Ascending aorta (tissue), 2 donors: ENCODE measurements around the gene MTRF1L. TPM values are rescaled to one million over a fixed set of nuclear protein-coding genes. Genes with fewer than 3 reads are reported as not detected.

ENCODE experiments used
- DNase-seq, 2 donors: peaks; one replicate each; pipeline ENCODE4 v3.0.0-alpha.2; 2019; ENCODE audit warnings: low spot score in 2 of 2
- H3K27ac ChIP-seq, 2 donors: fragments of 200-600 bp; sonication (generic); one replicate each; pipeline ENCODE4 v1.5.1; 2016 to 2017; ENCODE audit warnings: mild to moderate bottlenecking in 1 of 2
- H3K27me3 ChIP-seq: fragments of 200-600 bp; sonication (generic); one replicate; pipeline ENCODE4 v1.5.1; 2017
- H3K36me3 ChIP-seq, 2 donors: fragments of 200-600 bp; sonication (generic); one replicate each; pipeline ENCODE4 v1.5.1; 2016
- H3K4me1 ChIP-seq, 2 donors: fragments of 200-600 bp; sonication (generic); one replicate each; pipeline ENCODE4 v1.5.1; 2016 to 2017; ENCODE audit warnings: mild to moderate bottlenecking in 1 of 2
- H3K4me3 ChIP-seq, 2 donors: fragments of 200-600 bp; sonication (generic); one replicate each; pipeline ENCODE4 v1.5.1; 2016 to 2017; ENCODE audit warnings: mild to moderate bottlenecking in 1 of 2
- H3K9me3 ChIP-seq, 2 donors: fragments of 200-600 bp; sonication (generic); one replicate each; pipeline ENCODE4 v1.5.1; 2016
- intact Hi-C: fragments of 100-400 bp; cut with DNase I; formaldehyde crosslinking; loops from one replicate; pipeline ENCODE4 v1.15.1; 2023
- total RNA-seq: library from RNA; depleted of rRNA; stranded (reverse); fragments of >200 nt; gene quantifications from one replicate; pipeline ENCODE4 v1.1.0, GENCODE V29; 2016
- TF ChIP-seq, protein P1 (sequence below), 3 experiments: fragments of 200-600 bp in 2 of 3; fragments of 450-650 bp in 1 of 3; sonication (generic) in 2 of 3; IDR thresholded peaks; one replicate each; pipeline ENCODE4 v1.5.1; 2016 to 2019; ENCODE audit warnings: antibody characterized with exemption in 3 of 3, mild to moderate bottlenecking in 1 of 3, moderate library complexity in 1 of 3

MTRF1L gene
- total RNA-seq, 1 donor from 2014 or later = 105 TPM

GRCh38 chr6:153031335-153031955 is 28.9 kb upstream of the MTRF1L start:
- TF ChIP-seq, protein P1, sequence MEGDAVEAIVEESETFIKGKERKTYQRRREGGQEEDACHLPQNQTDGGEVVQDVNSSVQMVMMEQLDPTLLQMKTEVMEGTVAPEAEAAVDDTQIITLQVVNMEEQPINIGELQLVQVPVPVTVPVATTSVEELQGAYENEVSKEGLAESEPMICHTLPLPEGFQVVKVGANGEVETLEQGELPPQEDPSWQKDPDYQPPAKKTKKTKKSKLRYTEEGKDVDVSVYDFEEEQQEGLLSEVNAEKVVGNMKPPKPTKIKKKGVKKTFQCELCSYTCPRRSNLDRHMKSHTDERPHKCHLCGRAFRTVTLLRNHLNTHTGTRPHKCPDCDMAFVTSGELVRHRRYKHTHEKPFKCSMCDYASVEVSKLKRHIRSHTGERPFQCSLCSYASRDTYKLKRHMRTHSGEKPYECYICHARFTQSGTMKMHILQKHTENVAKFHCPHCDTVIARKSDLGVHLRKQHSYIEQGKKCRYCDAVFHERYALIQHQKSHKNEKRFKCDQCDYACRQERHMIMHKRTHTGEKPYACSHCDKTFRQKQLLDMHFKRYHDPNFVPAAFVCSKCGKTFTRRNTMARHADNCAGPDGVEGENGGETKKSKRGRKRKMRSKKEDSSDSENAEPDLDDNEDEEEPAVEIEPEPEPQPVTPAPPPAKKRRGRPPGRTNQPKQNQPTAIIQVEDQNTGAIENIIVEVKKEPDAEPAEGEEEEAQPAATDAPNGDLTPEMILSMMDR (IDR thresholded peaks at IDR 0.05) = no peak
- DNase-seq = no peak
- peaks cover 0 to 4% of the 10 kb centered on the region in 2 donors for H3K4me1 ChIP-seq
- no peaks in the 10 kb centered on the region for H3K9me3 ChIP-seq
- no peaks in the 10 kb centered on the region for H3K36me3 ChIP-seq
- H3K27me3 ChIP-seq = no peaks in the 10 kb centered on the region
- no peak overlapping the region for H3K4me3 ChIP-seq
- intact Hi-C loops = loop anchor here (5.0 to 10.0 kb wide), 4 partner anchors 201 to 916 kb away; no protein-coding TSS in a partner anchor
- H3K27ac ChIP-seq = peak overlapping the region in 1 of 2 donors; percentile 59

- Histone ChIP-seq H3K4me3 (no peak overlapping the region), H3K36me3 (no peaks in the 10 kb centered on the region), H3K27ac (no peak overlapping the region), H3K27me3 (no peaks in the 10 kb centered on the region), H3K4me1 (peaks cover 0 to 4% of the 10 kb centered on the region in 2 donors), H3K9me3 (no peaks in the 10 kb centered on the region)
- intact Hi-C loops = no loop called here
- DNase-seq = no peak
- TF ChIP-seq, protein P1 (IDR thresholded peaks at IDR 0.05) = no peak
Measured at GRCh38 chr6:153028963-153029362, 26.5 kb upstream of the MTRF1L start.

DNA sequence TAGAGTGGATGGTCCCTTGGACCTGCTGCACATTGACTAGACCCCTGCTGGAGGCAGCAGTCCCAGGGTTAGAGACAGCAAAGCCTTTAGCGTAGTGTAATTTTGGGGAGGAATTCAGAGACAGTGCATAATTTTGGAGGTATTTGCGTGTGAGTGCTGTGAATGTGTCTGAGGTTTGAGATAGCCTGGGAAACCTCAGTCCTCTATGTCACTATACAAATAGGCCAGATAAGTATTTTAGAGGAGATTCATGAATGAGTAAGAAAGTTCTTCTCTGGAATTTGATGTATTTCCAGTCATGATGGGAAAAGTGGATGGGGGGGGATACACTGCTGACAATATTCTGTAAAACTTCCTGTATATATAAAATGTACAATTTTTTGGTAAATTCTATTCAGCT is 25.8 kb upstream of the MTRF1L start:
- intact Hi-C loops = no loop called here
- H3K27me3 ChIP-seq = no peaks in the 10 kb centered on the region
- no peaks in the 10 kb centered on the region for H3K36me3 ChIP-seq
- no peaks in the 10 kb centered on the region for H3K9me3 ChIP-seq
- H3K4me1 ChIP-seq = peaks cover 0 to 4% of the 10 kb centered on the region in 2 donors
- no peak for DNase-seq
- H3K27ac ChIP-seq = no peak overlapping the region
- TF ChIP-seq, protein P1 (IDR thresholded peaks at IDR 0.05) = no peak
- no peak overlapping the region for H3K4me3 ChIP-seq

DNA sequence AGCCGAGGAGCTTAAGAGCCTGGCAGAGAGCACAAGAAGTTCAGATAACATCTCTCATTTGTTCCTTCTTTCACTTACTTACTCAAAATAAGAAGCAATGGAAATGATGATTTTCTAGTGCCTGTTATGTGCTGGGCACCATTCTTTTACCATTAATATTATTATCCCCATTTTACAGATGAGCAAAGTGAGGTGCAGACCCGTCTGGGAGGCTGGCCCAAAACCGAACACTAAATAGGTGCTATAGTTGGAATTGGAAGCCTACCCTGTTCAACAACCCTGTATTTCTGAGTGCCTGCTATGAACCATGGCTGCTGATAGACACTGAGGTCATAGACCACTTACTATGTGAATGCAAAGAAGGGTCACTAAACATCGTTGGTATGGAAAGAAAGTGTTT is 25.0 kb upstream of the MTRF1L start:
- Histone ChIP-seq H3K36me3 (no peaks in the 10 kb centered on the region), H3K27me3 (no peaks in the 10 kb centered on the region), H3K4me1 (peaks cover 0 to 4% of the 10 kb centered on the region in 2 donors), H3K9me3 (no peaks in the 10 kb centered on the region), H3K4me3 (no peak overlapping the region), H3K27ac (no peak overlapping the region)
- intact Hi-C loops = no loop called here
- TF ChIP-seq, protein P1 (IDR thresholded peaks at IDR 0.05) = no peak
- DNase-seq = no peak

- Histone ChIP-seq H3K4me1 (no peaks in the 10 kb centered on the region), H3K27me3 (no peaks in the 10 kb centered on the region), H3K9me3 (no peaks in the 10 kb centered on the region), H3K4me3 (no peak overlapping the region), H3K27ac (no peak overlapping the region), H3K36me3 (no peaks in the 10 kb centered on the region)
- DNase-seq = no peak
- TF ChIP-seq, protein P1 (IDR thresholded peaks at IDR 0.05) = no peak
- intact Hi-C loops = loop anchor here (1.0 to 5.0 kb wide), 3 partner anchors 42 to 277 kb away; partner anchors contain the start of gene FBXO5
Measured at GRCh38 chr6:153024709-153025017, 22.2 kb upstream of the MTRF1L start.
